BE2C (cell line): ENCODE results near the gene ATP5MC2. TPM values are rescaled to one million over a fixed set of nuclear protein-coding genes. Genes with fewer than 3 reads are reported as not detected.
"Not testable (repeated sequence)": the region's sequence is repeated elsewhere in the genome, so short reads cannot be mapped to it uniquely, and the experiment has no call there.

Experiments
- DNase-seq: peaks from one replicate; pipeline ENCODE4 v3.0.0-alpha.2; 2020
- H3K27me3 ChIP-seq: fragments of 250-450 bp; sonication (Bioruptor Pico); 2 replicates; pipeline ENCODE4 v1.5.1; 2020; ENCODE audit warnings: mild to moderate bottlenecking
- H3K36me3 ChIP-seq: fragments of 250-450 bp; sonication (Bioruptor Pico); 2 replicates; pipeline ENCODE4 v1.5.1; 2020; ENCODE audit warnings: mild to moderate bottlenecking
- H3K4me1 ChIP-seq: fragments of 250-450 bp; sonication (Bioruptor Pico); 2 replicates; pipeline ENCODE4 v1.5.1; 2020
- H3K4me3 ChIP-seq: 2 replicates; pipeline ENCODE4 v1.5.1; 2011; ENCODE audit warnings: low read depth, low read length
- H3K9me3 ChIP-seq: fragments of 250-450 bp; sonication (Bioruptor Pico); 2 replicates; pipeline ENCODE4 v1.5.1; 2020
- polyA plus RNA-seq: library from polyadenylated mRNA; unstranded; fragments of >200 nt; gene quantifications from one replicate; pipeline ENCODE4 v1.2.1, GENCODE V29; 2012; ENCODE audit warnings: low read depth, missing spikeins; ENCODE audit not compliant: insufficient read length, insufficient read depth
- TF ChIP-seq, protein P1 (sequence below): IDR thresholded peaks from 2 replicates; pipeline ENCODE4 v1.5.1; 2012; ENCODE audit warnings: mild to moderate bottlenecking, low read depth, low read length

ATP5MC2 gene
- 529 TPM for polyA plus RNA-seq

DNA sequence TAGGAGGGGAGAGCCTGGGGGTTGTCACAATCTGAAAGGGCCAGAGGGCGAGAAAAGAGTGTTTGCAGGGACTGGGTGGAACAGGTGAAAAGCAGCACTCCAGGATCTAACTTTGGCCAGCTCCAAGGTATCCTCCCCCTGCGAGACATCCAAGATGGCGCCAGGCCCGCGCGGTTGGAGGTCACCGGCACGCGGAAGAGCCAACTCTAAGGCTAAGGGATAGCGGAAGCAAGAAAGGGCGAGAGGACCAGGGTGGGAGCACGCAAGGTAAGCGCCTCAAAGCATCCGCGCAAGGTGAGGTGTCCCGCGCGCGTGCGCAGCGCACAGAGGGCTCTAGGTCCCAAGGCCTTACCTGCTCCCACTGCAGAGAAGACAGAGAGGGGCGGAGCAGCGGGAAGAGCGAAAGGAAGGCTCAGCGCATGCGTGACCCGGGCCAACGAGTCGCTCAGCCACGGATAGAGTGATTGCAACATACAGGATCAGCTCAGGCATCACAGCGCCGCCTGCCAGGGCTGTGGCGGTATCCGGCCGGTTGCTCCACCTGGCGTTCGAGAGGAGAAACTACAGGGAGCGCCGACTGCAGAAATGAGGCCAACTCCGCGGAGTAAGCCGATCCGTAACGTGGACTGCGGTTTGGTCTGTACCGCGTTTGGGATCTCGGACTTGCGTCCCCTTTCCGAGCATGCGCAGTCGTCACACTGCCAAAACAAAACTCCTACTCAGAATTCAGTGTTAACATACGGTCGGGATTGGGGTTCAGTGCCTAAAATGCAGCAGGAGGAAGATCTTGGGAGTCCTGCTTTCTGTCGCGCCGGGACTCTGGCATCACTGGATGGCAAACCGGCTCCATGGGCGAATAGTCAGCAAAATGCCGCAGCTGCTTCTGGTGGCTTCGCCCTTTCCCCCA, at the start of gene ATP5MC2:
ATP5MC2 (minus strand) TSS at position 383 of the 907 bp plus-strand sequence. CDS start 3,469 bp downstream, outside the sequence.
- TF ChIP-seq, protein P1, sequence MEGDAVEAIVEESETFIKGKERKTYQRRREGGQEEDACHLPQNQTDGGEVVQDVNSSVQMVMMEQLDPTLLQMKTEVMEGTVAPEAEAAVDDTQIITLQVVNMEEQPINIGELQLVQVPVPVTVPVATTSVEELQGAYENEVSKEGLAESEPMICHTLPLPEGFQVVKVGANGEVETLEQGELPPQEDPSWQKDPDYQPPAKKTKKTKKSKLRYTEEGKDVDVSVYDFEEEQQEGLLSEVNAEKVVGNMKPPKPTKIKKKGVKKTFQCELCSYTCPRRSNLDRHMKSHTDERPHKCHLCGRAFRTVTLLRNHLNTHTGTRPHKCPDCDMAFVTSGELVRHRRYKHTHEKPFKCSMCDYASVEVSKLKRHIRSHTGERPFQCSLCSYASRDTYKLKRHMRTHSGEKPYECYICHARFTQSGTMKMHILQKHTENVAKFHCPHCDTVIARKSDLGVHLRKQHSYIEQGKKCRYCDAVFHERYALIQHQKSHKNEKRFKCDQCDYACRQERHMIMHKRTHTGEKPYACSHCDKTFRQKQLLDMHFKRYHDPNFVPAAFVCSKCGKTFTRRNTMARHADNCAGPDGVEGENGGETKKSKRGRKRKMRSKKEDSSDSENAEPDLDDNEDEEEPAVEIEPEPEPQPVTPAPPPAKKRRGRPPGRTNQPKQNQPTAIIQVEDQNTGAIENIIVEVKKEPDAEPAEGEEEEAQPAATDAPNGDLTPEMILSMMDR, result peak; percentile 100
- peak; percentile 97 for DNase-seq
- Histone ChIP-seq H3K4me1 (no peaks in the 10 kb centered on the region; the same call in 1 of the 2 replicates), H3K4me3 (peak within 1 kb of the TSS; percentile 97), H3K9me3 (no peaks in the 10 kb centered on the region), H3K27me3 (no peaks in the 10 kb centered on the region), H3K36me3 (peaks cover 38% of the 10 kb centered on the region)

DNA sequence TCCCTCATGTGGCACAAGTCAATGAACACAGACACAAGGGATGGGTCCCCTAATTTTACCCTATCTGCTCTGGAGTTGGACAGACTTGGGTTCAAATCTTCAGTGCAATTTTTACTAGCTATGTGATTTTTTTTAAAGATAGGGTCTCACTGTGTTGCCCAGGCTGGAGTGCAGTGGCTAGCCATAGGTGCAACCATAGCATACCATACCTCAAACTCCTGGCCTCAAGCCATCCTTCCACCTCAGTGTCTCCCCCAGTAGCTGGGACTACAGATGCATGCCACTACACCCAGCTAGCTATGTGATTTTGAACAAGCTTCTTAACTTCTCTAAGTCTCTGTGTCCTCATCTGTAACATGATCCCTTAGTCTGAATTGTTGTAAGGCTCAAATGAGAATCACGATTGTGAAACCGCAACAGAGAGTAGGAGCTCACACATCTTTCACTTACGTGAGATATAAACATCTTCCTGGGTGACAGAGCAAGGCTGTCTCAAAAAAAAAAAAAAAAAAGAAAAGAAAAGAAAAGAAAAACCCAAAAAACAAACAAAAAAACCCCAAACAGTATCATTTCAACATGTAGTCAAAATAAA, 46.7 kb upstream of the ATP5MC2 start:
- H3K9me3 ChIP-seq, result no peaks in the 10 kb centered on the region
- DNase-seq, result no peak
- H3K4me3 ChIP-seq, result no peak overlapping the region
- H3K27me3 ChIP-seq, result no peaks in the 10 kb centered on the region
- H3K36me3 ChIP-seq, result no peaks in the 10 kb centered on the region
- TF ChIP-seq, protein P1, result no peak
- no peaks in the 10 kb centered on the region for H3K4me1 ChIP-seq

DNA sequence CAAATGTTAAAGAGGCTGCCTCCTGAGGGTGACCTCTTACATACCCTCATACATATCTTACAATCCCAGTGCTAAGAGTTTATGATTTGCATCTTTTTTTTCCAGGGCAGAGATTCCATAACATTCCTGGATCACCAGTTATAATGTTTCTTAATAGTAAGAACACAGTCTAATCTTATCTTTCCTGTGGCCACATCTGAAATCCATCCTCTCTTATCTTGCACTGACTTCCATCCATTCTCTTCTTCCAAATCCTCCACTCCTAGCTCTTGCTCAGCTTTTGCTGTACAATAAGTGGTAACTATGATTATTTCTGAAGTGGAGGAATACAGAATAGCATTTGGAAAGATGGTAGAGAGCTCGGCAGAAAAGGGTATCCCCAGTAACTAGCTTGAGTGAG, 45.1 kb upstream of the ATP5MC2 start:
- H3K36me3 ChIP-seq, result no peaks in the 10 kb centered on the region

DNA sequence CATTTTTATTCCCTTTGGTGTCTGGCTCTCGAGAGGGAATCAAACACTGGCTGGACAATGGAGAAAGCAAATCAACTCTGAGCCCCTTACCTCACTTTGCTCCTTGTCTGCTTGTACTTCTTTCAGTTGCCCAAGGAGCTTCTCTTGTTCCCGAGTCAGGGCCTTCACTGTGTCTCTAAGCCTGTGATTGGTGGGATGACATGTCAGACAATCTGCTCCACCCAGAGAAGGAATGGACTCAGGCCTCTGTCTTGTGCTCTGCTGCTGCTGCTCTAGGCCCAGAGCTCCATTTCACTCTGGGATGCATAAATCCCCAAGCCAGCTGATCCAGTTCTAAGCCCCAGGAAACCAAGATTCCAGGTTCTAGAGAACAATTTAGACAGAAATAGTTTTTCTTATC, 43.8 kb upstream of the ATP5MC2 start:
- no peak for DNase-seq
- Histone ChIP-seq H3K4me1 (no peaks in the 10 kb centered on the region), H3K27me3 (no peaks in the 10 kb centered on the region), H3K9me3 (no peaks in the 10 kb centered on the region), H3K36me3 (no peaks in the 10 kb centered on the region), H3K4me3 (no peak overlapping the region)
- TF ChIP-seq, protein P1, result no peak

More for the DNA sequence above, 45.1 kb upstream of the ATP5MC2 start:
- no peaks in the 10 kb centered on the region for H3K27me3 ChIP-seq
- no peak overlapping the region for H3K4me3 ChIP-seq
- H3K4me1 ChIP-seq, result no peaks in the 10 kb centered on the region
- no peaks in the 10 kb centered on the region for H3K9me3 ChIP-seq
- no peak for DNase-seq
- TF ChIP-seq, protein P1, result no peak

DNA sequence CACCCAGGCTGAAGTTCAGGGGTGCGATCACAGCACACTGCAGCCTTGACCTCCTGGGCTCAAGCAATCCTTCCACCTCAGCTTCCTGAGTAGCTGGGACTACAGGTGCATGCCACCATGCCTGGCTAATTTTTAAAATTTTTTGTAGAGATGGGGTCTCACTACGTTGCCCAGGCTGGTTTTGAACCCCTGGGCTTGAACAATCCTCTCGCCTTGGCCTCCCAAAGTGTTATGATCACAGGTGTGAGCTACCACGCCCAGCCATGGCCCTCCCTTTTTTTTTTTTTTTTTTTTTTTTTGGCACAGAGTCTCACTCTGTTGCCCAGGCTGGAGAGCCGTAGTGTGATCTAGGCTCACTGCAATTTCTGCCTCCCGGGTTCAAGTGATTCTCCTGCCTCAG, 42.7 kb upstream of the ATP5MC2 start:
- not testable (repeated sequence) for H3K4me1 ChIP-seq, H3K4me3 ChIP-seq, H3K27me3 ChIP-seq, H3K9me3 ChIP-seq, DNase-seq, H3K36me3 ChIP-seq

DNA sequence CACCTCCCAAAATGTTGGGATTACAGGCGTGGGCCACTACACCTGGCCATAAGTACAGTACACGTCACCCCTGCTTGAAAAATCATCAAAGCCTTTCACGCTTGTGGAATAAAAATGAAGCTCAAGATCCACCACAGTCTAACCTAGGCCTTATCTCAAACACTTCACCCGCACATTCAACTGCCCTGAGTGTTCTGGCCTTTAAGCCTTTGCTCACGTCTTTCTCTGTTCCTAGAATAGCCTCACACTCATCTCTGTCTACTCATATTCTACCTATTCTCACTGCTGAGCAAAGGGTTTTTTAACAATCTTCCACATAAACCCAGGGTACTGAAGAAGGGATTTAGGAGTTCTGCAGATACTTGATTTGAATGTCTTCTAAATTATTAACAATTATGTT, 41.4 kb upstream of the ATP5MC2 start:
- no peaks in the 10 kb centered on the region for H3K9me3 ChIP-seq
- TF ChIP-seq, protein P1, result no peak
- H3K36me3 ChIP-seq, result no peaks in the 10 kb centered on the region
- no peaks in the 10 kb centered on the region for H3K4me1 ChIP-seq
- no peak overlapping the region for H3K4me3 ChIP-seq
- no peak for DNase-seq
- no peaks in the 10 kb centered on the region for H3K27me3 ChIP-seq
